ENCODE data around the gene ITPR1. TPM values are rescaled to one million over a fixed set of nuclear protein-coding genes. Genes with fewer than 3 reads are reported as not detected.

ITPR1 gene
- total and polyA plus RNA-seq, 10 of the 15 experiments (the other 5 are each of a cell fraction or from before 2014, with no cell fraction given) = 12.2 to 239 (median 28.4) TPM

DNA sequence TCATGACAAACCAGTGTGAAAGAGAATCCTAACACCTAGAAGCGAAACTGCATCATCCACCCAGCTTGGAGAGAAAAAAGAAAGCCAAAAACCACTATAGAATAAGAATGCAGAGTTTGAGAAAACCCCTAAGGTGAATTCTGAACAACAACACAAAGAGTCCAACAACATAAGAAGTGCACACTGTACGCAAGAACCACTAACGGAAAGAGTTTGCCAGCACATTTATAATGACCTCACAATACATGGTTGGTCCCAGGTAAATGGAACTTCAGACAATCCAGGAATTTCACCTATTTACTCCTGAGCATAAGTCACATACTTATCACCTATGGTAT is 357.7 kb downstream of the ITPR1 start (continued):
- TF ChIP-seq TCF7 (IDR thresholded peaks at IDR 0.05; ENCODE audit: borderline replicate concordance) = peak; percentile 20; the same call in 1 of the 2 replicates
- TF ChIP-seq CBX3 (IDR thresholded peaks at IDR 0.05; ENCODE audit: borderline replicate concordance, low read depth) = no peak
- no peak for TF ChIP-seq BRCA1 (IDR thresholded peaks at IDR 0.05; ENCODE audit: low read depth, low read length)
- TF ChIP-seq NFYA (IDR thresholded peaks at IDR 0.05; ENCODE audit: borderline replicate concordance, low read depth, low read length) = no peak
- peak; percentile 95 to 97; a peak in 3 of 4 replicates for TF ChIP-seq EP300 (IDR thresholded peaks at IDR 0.05; ENCODE audit: borderline replicate concordance in 1 of 2, control insufficient read depth in 1 of 2, low read depth in 2 of 2, low read length in 2 of 2)
- TF ChIP-seq, protein P1, sequence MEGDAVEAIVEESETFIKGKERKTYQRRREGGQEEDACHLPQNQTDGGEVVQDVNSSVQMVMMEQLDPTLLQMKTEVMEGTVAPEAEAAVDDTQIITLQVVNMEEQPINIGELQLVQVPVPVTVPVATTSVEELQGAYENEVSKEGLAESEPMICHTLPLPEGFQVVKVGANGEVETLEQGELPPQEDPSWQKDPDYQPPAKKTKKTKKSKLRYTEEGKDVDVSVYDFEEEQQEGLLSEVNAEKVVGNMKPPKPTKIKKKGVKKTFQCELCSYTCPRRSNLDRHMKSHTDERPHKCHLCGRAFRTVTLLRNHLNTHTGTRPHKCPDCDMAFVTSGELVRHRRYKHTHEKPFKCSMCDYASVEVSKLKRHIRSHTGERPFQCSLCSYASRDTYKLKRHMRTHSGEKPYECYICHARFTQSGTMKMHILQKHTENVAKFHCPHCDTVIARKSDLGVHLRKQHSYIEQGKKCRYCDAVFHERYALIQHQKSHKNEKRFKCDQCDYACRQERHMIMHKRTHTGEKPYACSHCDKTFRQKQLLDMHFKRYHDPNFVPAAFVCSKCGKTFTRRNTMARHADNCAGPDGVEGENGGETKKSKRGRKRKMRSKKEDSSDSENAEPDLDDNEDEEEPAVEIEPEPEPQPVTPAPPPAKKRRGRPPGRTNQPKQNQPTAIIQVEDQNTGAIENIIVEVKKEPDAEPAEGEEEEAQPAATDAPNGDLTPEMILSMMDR (IDR thresholded peaks at IDR 0.05 in 2 of 3, conservative IDR thresholded peaks at IDR 0.05 in 1 of 3; ENCODE audit: control insufficient read depth in 2 of 3, extremely low read depth in 1 of 3, insufficient read depth in 1 of 3, low read depth in 3 of 3, low read length in 3 of 3) = no peak
- no peak for TF ChIP-seq RAD21 (IDR thresholded peaks at IDR 0.05; ENCODE audit: insufficient read depth, low read depth, low read length)
- no peak for TF ChIP-seq TCF12 (IDR thresholded peaks at IDR 0.05; ENCODE audit: low read depth, low read length)
- TF ChIP-seq, protein P2, sequence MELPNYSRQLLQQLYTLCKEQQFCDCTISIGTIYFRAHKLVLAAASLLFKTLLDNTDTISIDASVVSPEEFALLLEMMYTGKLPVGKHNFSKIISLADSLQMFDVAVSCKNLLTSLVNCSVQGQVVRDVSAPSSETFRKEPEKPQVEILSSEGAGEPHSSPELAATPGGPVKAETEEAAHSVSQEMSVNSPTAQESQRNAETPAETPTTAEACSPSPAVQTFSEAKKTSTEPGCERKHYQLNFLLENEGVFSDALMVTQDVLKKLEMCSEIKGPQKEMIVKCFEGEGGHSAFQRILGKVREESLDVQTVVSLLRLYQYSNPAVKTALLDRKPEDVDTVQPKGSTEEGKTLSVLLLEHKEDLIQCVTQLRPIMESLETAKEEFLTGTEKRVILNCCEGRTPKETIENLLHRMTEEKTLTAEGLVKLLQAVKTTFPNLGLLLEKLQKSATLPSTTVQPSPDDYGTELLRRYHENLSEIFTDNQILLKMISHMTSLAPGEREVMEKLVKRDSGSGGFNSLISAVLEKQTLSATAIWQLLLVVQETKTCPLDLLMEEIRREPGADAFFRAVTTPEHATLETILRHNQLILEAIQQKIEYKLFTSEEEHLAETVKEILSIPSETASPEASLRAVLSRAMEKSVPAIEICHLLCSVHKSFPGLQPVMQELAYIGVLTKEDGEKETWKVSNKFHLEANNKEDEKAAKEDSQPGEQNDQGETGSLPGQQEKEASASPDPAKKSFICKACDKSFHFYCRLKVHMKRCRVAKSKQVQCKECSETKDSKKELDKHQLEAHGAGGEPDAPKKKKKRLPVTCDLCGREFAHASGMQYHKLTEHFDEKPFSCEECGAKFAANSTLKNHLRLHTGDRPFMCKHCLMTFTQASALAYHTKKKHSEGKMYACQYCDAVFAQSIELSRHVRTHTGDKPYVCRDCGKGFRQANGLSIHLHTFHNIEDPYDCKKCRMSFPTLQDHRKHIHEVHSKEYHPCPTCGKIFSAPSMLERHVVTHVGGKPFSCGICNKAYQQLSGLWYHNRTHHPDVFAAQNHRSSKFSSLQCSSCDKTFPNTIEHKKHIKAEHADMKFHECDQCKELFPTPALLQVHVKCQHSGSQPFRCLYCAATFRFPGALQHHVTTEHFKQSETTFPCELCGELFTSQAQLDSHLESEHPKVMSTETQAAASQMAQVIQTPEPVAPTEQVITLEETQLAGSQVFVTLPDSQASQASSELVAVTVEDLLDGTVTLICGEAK (IDR thresholded peaks at IDR 0.05; ENCODE audit: borderline replicate concordance) = no peak
- peak; percentile 38; the same call in 1 of the 2 replicates for TF ChIP-seq JUND (IDR thresholded peaks at IDR 0.05; ENCODE audit: low read depth, low read length)

Measured in GM12878 (cell line).